RWPE2 (cell line): ENCODE data around the gene FEZF1.
A peak's percentile ranks its signal among the peaks of the same experiment; 100 is the strongest.

Experiments used
- ATAC-seq: fragments of 200-7000 bp; cut with Tn5 transposase; 3 replicates; pipeline ENCODE4 v1.9.1; 2021; ENCODE audit warnings: low read depth
- DNase-seq: peaks from one replicate; pipeline ENCODE4 v3.0.0-alpha.2; 2020; ENCODE audit warnings: low spot score
- H3K27ac ChIP-seq: fragments of 450-650 bp; 2 replicates; pipeline ENCODE4 v1.5.1; 2017; ENCODE audit warnings: mild to moderate bottlenecking; ENCODE audit not compliant: poor library complexity, severe bottlenecking
- H3K27me3 ChIP-seq: fragments of 250-450 bp; sonication (Bioruptor Pico); 2 replicates; pipeline ENCODE4 v1.5.1; 2021; ENCODE audit warnings: mild to moderate bottlenecking, moderate library complexity; ENCODE audit not compliant: insufficient read depth, poor library complexity, severe bottlenecking
- H3K36me3 ChIP-seq: fragments of 250-450 bp; sonication (Bioruptor Pico); 2 replicates; pipeline ENCODE4 v1.5.1; 2020; ENCODE audit warnings: low read depth, mild to moderate bottlenecking, moderate library complexity
- H3K4me1 ChIP-seq: fragments of 250-450 bp; sonication (Bioruptor Pico); 2 replicates; pipeline ENCODE4 v1.5.1; 2021; ENCODE audit warnings: mild to moderate bottlenecking, moderate library complexity; ENCODE audit not compliant: insufficient read depth, poor library complexity, severe bottlenecking
- H3K4me3 ChIP-seq: fragments of 250-450 bp; sonication (Bioruptor Pico); 2 replicates; pipeline ENCODE4 v1.5.1; 2021; ENCODE audit warnings: mild to moderate bottlenecking, moderate library complexity; ENCODE audit not compliant: severe bottlenecking
- H3K9me3 ChIP-seq: fragments of 250-450 bp; sonication (Bioruptor Pico); 2 replicates; pipeline ENCODE4 v1.5.1; 2021; ENCODE audit warnings: mild to moderate bottlenecking, moderate library complexity; ENCODE audit not compliant: severe bottlenecking
- TF ChIP-seq, protein P1 (sequence below): fragments of 450-650 bp; IDR thresholded peaks from one replicate; pipeline ENCODE4 v1.5.1; 2017; ENCODE audit warnings: mild to moderate bottlenecking, moderate library complexity; ENCODE audit not compliant: poor library complexity, severe bottlenecking

The FEZF1 gene

DNA sequence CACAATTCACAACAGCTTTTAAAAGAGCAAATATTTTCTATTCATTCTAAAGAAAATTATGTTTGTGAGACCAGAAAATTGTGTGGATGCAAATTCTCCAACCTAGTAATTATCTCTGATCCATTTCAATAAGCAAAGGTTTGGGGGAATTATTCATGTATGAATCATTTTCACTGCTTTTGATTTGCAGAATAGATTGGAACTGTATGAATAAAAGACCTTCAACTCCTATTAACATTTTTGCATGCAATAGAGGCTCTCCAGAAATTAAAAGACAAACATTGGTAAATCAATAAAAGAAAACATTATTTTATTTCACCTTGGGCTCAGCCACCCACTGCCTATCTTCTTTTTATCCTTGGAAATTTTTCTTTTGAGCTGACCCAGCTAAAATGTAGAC is 43.5 kb downstream of the FEZF1 start:
- H3K27me3 ChIP-seq = no peaks in the 10 kb centered on the region
- DNase-seq (no peak), ATAC-seq (no peak)
- H3K36me3 ChIP-seq = no peaks in the 10 kb centered on the region
- TF ChIP-seq, protein P1, sequence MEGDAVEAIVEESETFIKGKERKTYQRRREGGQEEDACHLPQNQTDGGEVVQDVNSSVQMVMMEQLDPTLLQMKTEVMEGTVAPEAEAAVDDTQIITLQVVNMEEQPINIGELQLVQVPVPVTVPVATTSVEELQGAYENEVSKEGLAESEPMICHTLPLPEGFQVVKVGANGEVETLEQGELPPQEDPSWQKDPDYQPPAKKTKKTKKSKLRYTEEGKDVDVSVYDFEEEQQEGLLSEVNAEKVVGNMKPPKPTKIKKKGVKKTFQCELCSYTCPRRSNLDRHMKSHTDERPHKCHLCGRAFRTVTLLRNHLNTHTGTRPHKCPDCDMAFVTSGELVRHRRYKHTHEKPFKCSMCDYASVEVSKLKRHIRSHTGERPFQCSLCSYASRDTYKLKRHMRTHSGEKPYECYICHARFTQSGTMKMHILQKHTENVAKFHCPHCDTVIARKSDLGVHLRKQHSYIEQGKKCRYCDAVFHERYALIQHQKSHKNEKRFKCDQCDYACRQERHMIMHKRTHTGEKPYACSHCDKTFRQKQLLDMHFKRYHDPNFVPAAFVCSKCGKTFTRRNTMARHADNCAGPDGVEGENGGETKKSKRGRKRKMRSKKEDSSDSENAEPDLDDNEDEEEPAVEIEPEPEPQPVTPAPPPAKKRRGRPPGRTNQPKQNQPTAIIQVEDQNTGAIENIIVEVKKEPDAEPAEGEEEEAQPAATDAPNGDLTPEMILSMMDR = no peak
- H3K4me3 ChIP-seq = no peak overlapping the region
- H3K27ac ChIP-seq = no peak overlapping the region
- H3K9me3 ChIP-seq = no peaks in the 10 kb centered on the region
- no peaks in the 10 kb centered on the region for H3K4me1 ChIP-seq

DNA sequence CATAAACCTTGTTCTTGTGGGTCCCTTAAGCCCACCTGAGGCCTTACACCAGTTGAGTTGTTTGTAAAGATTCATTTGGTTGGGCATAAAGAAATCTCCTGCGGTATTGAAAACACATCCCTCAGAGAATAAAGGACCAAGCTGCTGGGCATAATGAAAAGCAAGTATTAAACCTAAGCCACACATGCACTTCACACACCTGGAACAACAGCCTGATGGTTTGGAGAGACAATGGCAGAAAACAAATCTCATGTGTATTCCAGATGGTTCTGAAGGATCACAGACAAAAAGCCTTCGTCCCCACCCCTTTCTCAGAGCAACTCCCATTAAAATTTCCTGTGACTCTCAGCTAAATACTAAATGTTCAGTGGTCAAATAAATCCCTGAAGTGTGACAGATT is 44.2 kb downstream of the FEZF1 start:
- Histone ChIP-seq H3K4me1 (no peaks in the 10 kb centered on the region), H3K27me3 (no peaks in the 10 kb centered on the region), H3K27ac (no peak overlapping the region), H3K36me3 (no peaks in the 10 kb centered on the region), H3K9me3 (no peaks in the 10 kb centered on the region), H3K4me3 (no peak overlapping the region)
- DNase-seq (no peak), ATAC-seq (no peak)
- TF ChIP-seq, protein P1 = no peak

DNA sequence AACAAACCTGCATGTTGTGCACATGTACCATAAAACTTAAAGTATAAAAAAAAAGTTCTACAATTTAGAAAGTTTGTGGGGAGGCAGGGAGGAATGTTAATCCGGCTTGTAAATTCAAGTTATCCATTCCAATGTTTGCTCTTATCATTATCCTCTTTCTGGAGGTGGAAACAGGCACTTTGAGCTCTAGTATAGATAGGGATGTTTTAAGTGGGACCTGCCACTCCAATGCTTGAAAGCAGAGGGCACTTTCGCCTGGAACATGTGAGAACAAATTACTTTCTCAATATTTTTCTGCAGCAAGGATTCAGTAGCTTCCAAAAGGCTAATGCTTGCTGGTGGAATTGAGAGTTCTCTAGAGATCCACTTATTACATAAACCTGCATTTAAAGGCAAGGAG is 45.6 kb downstream of the FEZF1 start:
- no peaks in the 10 kb centered on the region for H3K27me3 ChIP-seq
- H3K4me3 ChIP-seq = no peak overlapping the region
- TF ChIP-seq, protein P1 = no peak
- no peaks in the 10 kb centered on the region for H3K36me3 ChIP-seq
- DNase-seq = no peak
- H3K4me1 ChIP-seq = no peaks in the 10 kb centered on the region
- no peaks in the 10 kb centered on the region for H3K9me3 ChIP-seq
- H3K27ac ChIP-seq = no peak overlapping the region
- ATAC-seq = no peak

DNA sequence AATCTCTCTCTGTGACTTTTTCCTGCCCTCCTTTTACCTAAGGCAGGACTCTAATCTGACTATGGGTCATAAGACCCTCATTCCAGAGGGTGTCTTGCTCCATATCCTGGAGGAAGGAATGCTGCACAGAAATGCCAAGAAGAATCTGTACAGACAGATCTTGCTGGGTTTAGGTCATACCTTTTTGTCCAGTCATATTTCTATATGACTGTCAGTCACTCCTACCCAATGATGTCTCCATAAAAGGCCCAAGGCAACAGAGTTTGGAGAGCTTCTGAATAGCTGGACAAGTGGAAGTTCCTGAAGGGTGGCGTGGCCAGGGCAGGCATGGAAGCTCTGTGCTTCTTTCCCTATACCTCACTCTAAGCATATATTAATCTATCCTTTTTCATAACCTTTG is 47.5 kb downstream of the FEZF1 start:
- Histone ChIP-seq H3K36me3 (no peaks in the 10 kb centered on the region), H3K4me1 (no peaks in the 10 kb centered on the region), H3K4me3 (no peak overlapping the region), H3K27ac (no peak overlapping the region), H3K9me3 (no peaks in the 10 kb centered on the region), H3K27me3 (no peaks in the 10 kb centered on the region)
- no peak for DNase-seq
- ATAC-seq = peak; percentile 33; the same call in 1 of the 3 replicates
- TF ChIP-seq, protein P1 = no peak

DNA sequence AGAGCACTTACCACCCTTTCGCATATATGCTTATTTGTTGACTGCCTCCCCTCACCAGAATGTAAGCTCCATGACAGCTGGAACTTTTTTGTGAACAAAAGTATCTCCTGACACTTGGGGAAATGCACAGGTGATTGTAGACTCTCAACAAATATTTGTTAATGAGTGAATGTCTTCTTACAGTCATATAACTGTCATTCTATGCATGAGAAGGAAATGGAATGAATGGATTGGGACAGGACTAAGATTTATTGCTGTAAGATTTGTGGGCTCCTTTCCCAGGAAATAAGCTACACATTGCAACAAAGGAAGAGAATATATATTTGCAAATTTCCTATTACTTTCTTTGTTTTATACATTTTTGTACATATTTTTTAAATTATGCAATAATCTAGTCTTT is 48.5 kb downstream of the FEZF1 start:
- H3K27me3 ChIP-seq = no peaks in the 10 kb centered on the region
- ATAC-seq = no peak
- no peak overlapping the region for H3K4me3 ChIP-seq
- no peak for DNase-seq
- TF ChIP-seq, protein P1 = no peak
- no peak overlapping the region for H3K27ac ChIP-seq
- no peaks in the 10 kb centered on the region for H3K36me3 ChIP-seq
- no peaks in the 10 kb centered on the region for H3K4me1 ChIP-seq
- H3K9me3 ChIP-seq = no peaks in the 10 kb centered on the region
